A172 (cell line): ENCODE measurements around the gene EML2. TPM values are rescaled to one million over a fixed set of nuclear protein-coding genes. Genes with fewer than 3 reads are reported as not detected.
"Not testable (repeated sequence)": the region's sequence is repeated elsewhere in the genome, so short reads cannot be mapped to it uniquely, and the experiment has no call there.

ENCODE experiments used
- DNase-seq: peaks from one replicate; pipeline ENCODE4 v3.0.0-alpha.2; 2015; ENCODE audit warnings: low spot score
- total RNA-seq: library from RNA; depleted of rRNA; stranded (reverse); fragments of >200 nt; shearing (Covaris generic); gene quantifications from 2 replicates; pipeline ENCODE4 v1.2.3, GENCODE V29; 2014

Gene EML2
- total RNA-seq, 1 experiment from 2014 or later = 4.4 TPM

- no peak for DNase-seq
These were observed 14.4 kb upstream of the EML2 start for GRCh38 chr19:45653634-45654033.

GRCh38 chr19:45650722-45651121, 11.5 kb upstream of the EML2 start:
- no peak for DNase-seq

GRCh38 chr19:45646345-45646698, 7.1 kb upstream of the EML2 start:
- DNase-seq = no peak

- peak; percentile 71 for DNase-seq
These were observed 6.6 kb upstream of the EML2 start for GRCh38 chr19:45645631-45646344.

GRCh38 chr19:45645068-45645630, 6.0 kb upstream of the EML2 start:
- DNase-seq = no peak

GRCh38 chr19:45643927-45644771, 5.0 kb upstream of the EML2 start:
- DNase-seq = no peak

GRCh38 chr19:45643024-45643926, 4.1 kb upstream of the EML2 start:
- DNase-seq = peak; percentile 50

- peak; percentile 83 for DNase-seq
These were observed 2.3 kb upstream of the EML2 start for GRCh38 chr19:45641274-45642105.

- no peak for DNase-seq
These were observed 1.7 kb upstream of the EML2 start for GRCh38 chr19:45640849-45641273.

GRCh38 chr19:45637890-45638667, 1.1 kb downstream of the EML2 start:
- no peak for DNase-seq

GRCh38 chr19:45636902-45637301, 2.3 kb downstream of the EML2 start:
- no peak for DNase-seq

GRCh38 chr19:45636275-45636674, 2.9 kb downstream of the EML2 start:
- no peak for DNase-seq

- peak; percentile 81 for DNase-seq
These were observed 6.6 kb downstream of the EML2 start for GRCh38 chr19:45632468-45633196.

GRCh38 chr19:45630463-45630862, 8.7 kb downstream of the EML2 start:
- peak; percentile 88 for DNase-seq

- no peak for DNase-seq
These were observed 9.5 kb downstream of the EML2 start for GRCh38 chr19:45629704-45630103.

GRCh38 chr19:45628219-45628618, 11.0 kb downstream of the EML2 start:
- not testable (repeated sequence) for DNase-seq

- DNase-seq = no peak
These were observed 15.2 kb downstream of the EML2 start for GRCh38 chr19:45623984-45624383.

- DNase-seq = no peak
These were observed 17.2 kb downstream of the EML2 start for GRCh38 chr19:45621976-45622503.

GRCh38 chr19:45621389-45621788, 17.8 kb downstream of the EML2 start:
- no peak for DNase-seq
